ENCODE measurements around the gene PNMA1.

The PNMA1 gene

GRCh38 chr14:73713206-73713802, 880 bp downstream of the PNMA1 start:
- TF ChIP-seq, protein P1, sequence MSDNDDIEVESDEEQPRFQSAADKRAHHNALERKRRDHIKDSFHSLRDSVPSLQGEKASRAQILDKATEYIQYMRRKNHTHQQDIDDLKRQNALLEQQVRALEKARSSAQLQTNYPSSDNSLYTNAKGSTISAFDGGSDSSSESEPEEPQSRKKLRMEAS (IDR thresholded peaks at IDR 0.05) = no peak
- 0 out of 2 replicates have a peak, but pooled peaks have one; percentile 14 for TF ChIP-seq EP300 (IDR thresholded peaks at IDR 0.05; ENCODE audit: borderline replicate concordance)

GRCh38 chr14:73712540-73713180, 1.5 kb downstream of the PNMA1 start:
- no peak for TF ChIP-seq NFIC (IDR thresholded peaks at IDR 0.05)
- no peak for TF ChIP-seq EGR1 (IDR thresholded peaks at IDR 0.05)
- no peak for TF ChIP-seq ZBTB7A (IDR thresholded peaks at IDR 0.05; ENCODE audit: low read depth)
- TF ChIP-seq TCF12 (IDR thresholded peaks at IDR 0.05; ENCODE audit: low read depth) = no peak
- no peak for TF ChIP-seq CEBPB (IDR thresholded peaks at IDR 0.05)
- TF ChIP-seq EP300 (IDR thresholded peaks at IDR 0.05; ENCODE audit: borderline replicate concordance) = no peak
- no peak for TF ChIP-seq TAF1 (IDR thresholded peaks at IDR 0.05; ENCODE audit: low read depth)
- TF ChIP-seq, protein P1 (IDR thresholded peaks at IDR 0.05) = no peak
- TF ChIP-seq CREB1 (IDR thresholded peaks at IDR 0.05; ENCODE audit: low read depth) = no peak

DNA sequence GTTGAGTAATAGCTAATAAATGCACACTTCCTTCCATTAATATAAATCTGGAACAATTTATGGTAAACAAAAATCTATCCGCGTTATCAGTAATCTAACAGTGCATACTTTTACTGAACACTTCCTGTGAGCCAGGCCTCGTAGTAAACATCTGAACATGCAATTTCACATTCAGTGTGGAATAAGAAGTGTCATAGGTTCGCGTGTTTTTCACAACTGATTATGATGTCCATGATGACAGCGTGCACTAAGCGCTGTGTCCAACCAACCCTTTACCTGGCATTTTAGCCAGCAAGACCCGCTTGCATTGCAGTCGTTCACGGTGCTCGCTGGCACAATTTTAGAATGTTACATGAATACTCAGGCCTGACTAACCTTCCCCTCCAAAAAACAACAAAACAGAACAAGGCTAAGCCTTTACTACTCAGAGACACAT, 2.1 kb downstream of the PNMA1 start:
- TF ChIP-seq NFIC (IDR thresholded peaks at IDR 0.05) (no peak), FOXM1 (IDR thresholded peaks at IDR 0.05; ENCODE audit: borderline replicate concordance, low read depth) (no peak)

- TF ChIP-seq CREB1 (IDR thresholded peaks at IDR 0.05; ENCODE audit: low read depth) (no peak), YY1 (IDR thresholded peaks at IDR 0.05; ENCODE audit: low read depth) (no peak), EP300 (IDR thresholded peaks at IDR 0.05; ENCODE audit: borderline replicate concordance) (no peak), EGR1 (IDR thresholded peaks at IDR 0.05) (no peak)
Measured at GRCh38 chr14:73710737-73711136, 3.4 kb downstream of the PNMA1 start.

DNA sequence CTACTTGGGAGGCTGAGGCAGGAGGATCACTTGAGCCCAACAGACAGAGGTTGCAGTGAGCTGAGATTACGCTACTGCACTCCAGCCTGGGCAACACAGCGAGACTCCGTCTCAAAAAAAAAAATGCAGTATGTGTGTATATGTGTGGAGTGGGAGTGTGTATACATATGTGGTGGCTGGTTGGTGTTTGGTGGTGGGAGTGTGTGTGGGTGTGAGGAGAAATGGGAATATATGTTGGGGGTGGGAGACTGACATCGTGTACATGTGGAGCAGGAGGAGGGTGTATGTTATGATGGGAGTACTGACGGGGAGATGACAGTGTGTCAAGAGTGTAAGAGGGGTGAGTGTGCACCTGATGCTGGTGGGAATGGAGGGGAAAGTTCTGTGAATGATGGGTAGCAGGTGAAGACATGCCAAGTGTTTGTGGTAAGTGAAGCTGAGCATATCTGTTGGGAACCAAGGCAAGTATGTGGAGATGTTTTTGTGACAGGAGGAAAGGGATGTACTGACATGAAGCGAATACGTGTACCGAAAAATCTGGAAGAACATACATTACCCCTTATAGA, 4.2 kb downstream of the PNMA1 start:
- no peak for TF ChIP-seq FOXM1 (IDR thresholded peaks at IDR 0.05; ENCODE audit: borderline replicate concordance, low read depth)
- TF ChIP-seq TEAD4 (IDR thresholded peaks at IDR 0.05) = no peak
- no peak for TF ChIP-seq CREB1 (IDR thresholded peaks at IDR 0.05; ENCODE audit: low read depth)
- no peak for TF ChIP-seq TAF1 (IDR thresholded peaks at IDR 0.05; ENCODE audit: low read depth)
- TF ChIP-seq, protein P2, sequence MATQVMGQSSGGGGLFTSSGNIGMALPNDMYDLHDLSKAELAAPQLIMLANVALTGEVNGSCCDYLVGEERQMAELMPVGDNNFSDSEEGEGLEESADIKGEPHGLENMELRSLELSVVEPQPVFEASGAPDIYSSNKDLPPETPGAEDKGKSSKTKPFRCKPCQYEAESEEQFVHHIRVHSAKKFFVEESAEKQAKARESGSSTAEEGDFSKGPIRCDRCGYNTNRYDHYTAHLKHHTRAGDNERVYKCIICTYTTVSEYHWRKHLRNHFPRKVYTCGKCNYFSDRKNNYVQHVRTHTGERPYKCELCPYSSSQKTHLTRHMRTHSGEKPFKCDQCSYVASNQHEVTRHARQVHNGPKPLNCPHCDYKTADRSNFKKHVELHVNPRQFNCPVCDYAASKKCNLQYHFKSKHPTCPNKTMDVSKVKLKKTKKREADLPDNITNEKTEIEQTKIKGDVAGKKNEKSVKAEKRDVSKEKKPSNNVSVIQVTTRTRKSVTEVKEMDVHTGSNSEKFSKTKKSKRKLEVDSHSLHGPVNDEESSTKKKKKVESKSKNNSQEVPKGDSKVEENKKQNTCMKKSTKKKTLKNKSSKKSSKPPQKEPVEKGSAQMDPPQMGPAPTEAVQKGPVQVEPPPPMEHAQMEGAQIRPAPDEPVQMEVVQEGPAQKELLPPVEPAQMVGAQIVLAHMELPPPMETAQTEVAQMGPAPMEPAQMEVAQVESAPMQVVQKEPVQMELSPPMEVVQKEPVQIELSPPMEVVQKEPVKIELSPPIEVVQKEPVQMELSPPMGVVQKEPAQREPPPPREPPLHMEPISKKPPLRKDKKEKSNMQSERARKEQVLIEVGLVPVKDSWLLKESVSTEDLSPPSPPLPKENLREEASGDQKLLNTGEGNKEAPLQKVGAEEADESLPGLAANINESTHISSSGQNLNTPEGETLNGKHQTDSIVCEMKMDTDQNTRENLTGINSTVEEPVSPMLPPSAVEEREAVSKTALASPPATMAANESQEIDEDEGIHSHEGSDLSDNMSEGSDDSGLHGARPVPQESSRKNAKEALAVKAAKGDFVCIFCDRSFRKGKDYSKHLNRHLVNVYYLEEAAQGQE (IDR thresholded peaks at IDR 0.05; ENCODE audit: low read depth) = no peak
- TF ChIP-seq CEBPB (IDR thresholded peaks at IDR 0.05) = no peak
- TF ChIP-seq ZBTB7A (IDR thresholded peaks at IDR 0.05; ENCODE audit: low read depth) = no peak
- no peak for TF ChIP-seq YY1 (IDR thresholded peaks at IDR 0.05; ENCODE audit: low read depth)
- TF ChIP-seq EGR1 (IDR thresholded peaks at IDR 0.05) = no peak
- TF ChIP-seq USF1 (IDR thresholded peaks at IDR 0.05) = no peak
- no peak for TF ChIP-seq TCF12 (IDR thresholded peaks at IDR 0.05; ENCODE audit: low read depth)
- no peak for TF ChIP-seq NFIC (IDR thresholded peaks at IDR 0.05)
- no peak for TF ChIP-seq EP300 (IDR thresholded peaks at IDR 0.05; ENCODE audit: borderline replicate concordance)
- TF ChIP-seq, protein P1 (IDR thresholded peaks at IDR 0.05) = no peak
- no peak for TF ChIP-seq RAD21 (IDR thresholded peaks at IDR 0.05; ENCODE audit: low read depth)

- no peak for TF ChIP-seq TCF12 (IDR thresholded peaks at IDR 0.05; ENCODE audit: low read depth)
- TF ChIP-seq CEBPB (IDR thresholded peaks at IDR 0.05) = no peak
- no peak for TF ChIP-seq YY1 (IDR thresholded peaks at IDR 0.05; ENCODE audit: low read depth)
- TF ChIP-seq, protein P2 (IDR thresholded peaks at IDR 0.05; ENCODE audit: low read depth) = no peak
- no peak for TF ChIP-seq FOXM1 (IDR thresholded peaks at IDR 0.05; ENCODE audit: borderline replicate concordance, low read depth)
- TF ChIP-seq TEAD4 (IDR thresholded peaks at IDR 0.05) = no peak
- TF ChIP-seq TAF1 (IDR thresholded peaks at IDR 0.05; ENCODE audit: low read depth) = no peak
- TF ChIP-seq EP300 (IDR thresholded peaks at IDR 0.05; ENCODE audit: borderline replicate concordance) = no peak
- TF ChIP-seq, protein P1 (IDR thresholded peaks at IDR 0.05) = no peak
- no peak for TF ChIP-seq USF1 (IDR thresholded peaks at IDR 0.05)
- no peak for TF ChIP-seq EGR1 (IDR thresholded peaks at IDR 0.05)
Measured at GRCh38 chr14:73700325-73700724, 13.9 kb downstream of the PNMA1 start.

Measured in Ishikawa (cell line).